ENCODE measurements around the gene AHSG.

GRCh38 chr3:186580785-186581184 is 32.1 kb upstream of the AHSG start:
- TF ChIP-seq CTCF (IDR thresholded peaks at IDR 0.05) (no peak), POLR2A (IDR thresholded peaks at IDR 0.05) (no peak)
